ENCODE results near the gene GSTM3. TPM values are rescaled to one million over a fixed set of nuclear protein-coding genes. Genes with fewer than 3 reads are reported as not detected.

Gene GSTM3
- total and polyA plus RNA-seq, 8 donors: 32.2 to 350 (median 113) TPM

DNA sequence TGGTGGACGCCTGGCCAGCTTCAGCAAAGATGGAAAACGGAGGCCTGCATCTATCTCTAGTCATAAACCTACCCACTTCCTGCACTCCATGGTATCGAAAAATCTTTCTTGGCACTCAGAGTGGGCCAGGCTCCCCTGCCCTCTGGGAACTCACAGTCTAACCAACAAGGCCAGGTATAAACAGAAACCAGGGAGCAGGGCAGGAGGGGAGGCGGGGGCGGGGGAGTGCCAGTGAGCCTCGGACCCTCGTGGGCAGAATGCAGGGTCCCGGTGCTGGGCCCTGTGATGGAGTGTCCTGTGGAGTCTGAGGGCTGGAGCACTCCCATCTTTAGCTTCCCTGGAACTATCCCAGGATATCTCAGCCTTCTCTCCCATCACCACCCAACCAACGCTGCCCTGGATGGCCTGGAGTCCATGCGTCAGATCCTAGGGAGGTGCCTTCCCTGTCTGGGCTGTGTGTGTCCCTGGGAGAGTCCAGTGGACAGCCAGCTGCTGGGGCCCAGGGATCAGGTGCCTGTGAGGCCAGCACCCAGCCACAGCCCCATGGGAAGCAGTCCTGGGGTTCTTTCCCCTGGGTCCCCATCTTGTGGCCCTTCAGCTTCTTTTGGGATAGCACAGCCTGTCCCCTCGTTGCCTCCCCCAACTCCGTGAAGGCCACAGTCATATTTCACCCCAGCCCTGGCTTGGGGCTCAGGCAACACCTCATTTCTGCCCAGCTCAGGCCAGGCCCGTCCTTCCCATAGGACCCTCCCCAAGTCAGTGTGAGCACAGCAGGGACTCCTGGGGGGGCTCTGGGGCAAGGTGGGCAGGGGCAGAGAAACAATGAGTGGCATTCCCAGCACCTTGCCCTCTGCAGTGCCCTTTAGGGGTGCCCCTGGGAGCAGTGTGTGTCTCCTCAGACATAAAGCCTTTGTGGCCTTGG lies 24.0 kb upstream of the GSTM3 start:
- Histone ChIP-seq H3K9me3 (no peaks in the 10 kb centered on the region), H3K27ac (peak overlapping the region; percentile 65 to 89 (median 82)), H3K4me3 (no peak overlapping the region), H3K36me3 (peaks cover 0 to 11% (median 1%) of the 10 kb centered on the region in 4 donors), H3K4me1 (peaks cover 21 to 65% (median 33%) of the 10 kb centered on the region in 4 donors), H3K27me3 (no peaks in the 10 kb centered on the region)
- TF ChIP-seq POLR2A (IDR thresholded peaks at IDR 0.05) (no peak), EP300 (IDR thresholded peaks at IDR 0.05) (no peak), POLR2AphosphoS5 (IDR thresholded peaks at IDR 0.05) (no peak)
- TF ChIP-seq, protein P1, sequence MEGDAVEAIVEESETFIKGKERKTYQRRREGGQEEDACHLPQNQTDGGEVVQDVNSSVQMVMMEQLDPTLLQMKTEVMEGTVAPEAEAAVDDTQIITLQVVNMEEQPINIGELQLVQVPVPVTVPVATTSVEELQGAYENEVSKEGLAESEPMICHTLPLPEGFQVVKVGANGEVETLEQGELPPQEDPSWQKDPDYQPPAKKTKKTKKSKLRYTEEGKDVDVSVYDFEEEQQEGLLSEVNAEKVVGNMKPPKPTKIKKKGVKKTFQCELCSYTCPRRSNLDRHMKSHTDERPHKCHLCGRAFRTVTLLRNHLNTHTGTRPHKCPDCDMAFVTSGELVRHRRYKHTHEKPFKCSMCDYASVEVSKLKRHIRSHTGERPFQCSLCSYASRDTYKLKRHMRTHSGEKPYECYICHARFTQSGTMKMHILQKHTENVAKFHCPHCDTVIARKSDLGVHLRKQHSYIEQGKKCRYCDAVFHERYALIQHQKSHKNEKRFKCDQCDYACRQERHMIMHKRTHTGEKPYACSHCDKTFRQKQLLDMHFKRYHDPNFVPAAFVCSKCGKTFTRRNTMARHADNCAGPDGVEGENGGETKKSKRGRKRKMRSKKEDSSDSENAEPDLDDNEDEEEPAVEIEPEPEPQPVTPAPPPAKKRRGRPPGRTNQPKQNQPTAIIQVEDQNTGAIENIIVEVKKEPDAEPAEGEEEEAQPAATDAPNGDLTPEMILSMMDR (IDR thresholded peaks at IDR 0.05): no peak
- intact Hi-C loops (cut with DNase I; ENCODE audit: low total_unique reads): no loop called here
- WGBS, 5 donors: 88 to 95% (median 94%) methylated on average over 13 of the region's 13 CpGs
- DNase-seq: peak in 1 of 2 donors; percentile 24

DNA sequence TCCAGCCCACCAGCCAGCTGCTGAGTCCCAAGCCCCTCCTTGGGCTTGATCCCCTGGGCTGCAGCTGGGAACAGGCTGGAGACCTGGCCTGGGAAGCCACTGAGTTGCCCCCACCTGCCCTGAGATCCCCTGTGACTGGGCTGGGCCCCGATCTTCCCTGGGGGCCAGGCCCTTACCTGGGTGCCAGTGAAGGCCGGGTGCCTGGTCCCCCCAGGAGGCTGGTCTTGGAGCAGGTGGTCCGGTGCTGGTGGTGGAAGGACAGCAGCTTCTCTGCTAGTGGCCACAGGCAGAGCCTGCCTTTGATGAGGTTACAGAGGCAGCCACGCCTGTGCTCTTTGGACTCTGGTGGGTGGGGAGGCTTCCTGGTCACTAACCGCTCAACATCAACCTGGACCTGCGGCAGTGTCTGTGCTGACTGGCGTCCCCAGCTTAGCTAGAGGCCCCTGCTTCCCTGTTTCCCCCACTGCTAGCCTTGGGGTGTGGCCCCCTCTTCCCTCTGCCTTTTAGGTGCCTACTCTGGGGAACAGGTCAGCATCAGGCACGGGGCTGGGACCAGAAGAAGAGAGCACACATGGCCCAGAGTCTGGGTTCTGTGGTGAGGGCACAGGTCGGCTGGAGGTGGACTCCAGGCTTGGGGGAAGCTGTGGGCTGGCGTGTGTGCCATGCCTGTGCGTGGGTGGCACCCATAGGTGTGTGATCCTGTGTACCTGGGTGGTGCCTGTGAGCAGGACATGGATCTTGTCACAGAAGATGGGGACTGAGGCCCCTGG lies 23.0 kb upstream of the GSTM3 start, which contains the start of gene EPS8L3:
EPS8L3 (minus strand) TSS at position 278 of the 770 bp plus-strand sequence. CDS start 2,174 bp downstream, outside the sequence.
- TF ChIP-seq EP300 (IDR thresholded peaks at IDR 0.05) (no peak), POLR2AphosphoS5 (IDR thresholded peaks at IDR 0.05) (peak in 2 of 3 donors; percentile 80 to 81), POLR2A (IDR thresholded peaks at IDR 0.05) (peak in 1 of 4 donors; percentile 41)
- Histone ChIP-seq H3K9me3 (no peaks in the 10 kb centered on the region), H3K27me3 (no peaks in the 10 kb centered on the region), H3K4me3 (peak within 1 kb of the TSS in 3 of 4 donors; percentile 33 to 45 (median 36)), H3K36me3 (peaks cover 0 to 21% (median 6%) of the 10 kb centered on the region in 4 donors), H3K4me1 (peaks cover 21 to 65% (median 33%) of the 10 kb centered on the region in 4 donors), H3K27ac (peak within 1 kb of the TSS; percentile 65 to 89 (median 83))
- DNase-seq: peak; percentile 80 to 92
- WGBS, 5 donors: 31 to 76% (median 42%) methylated on average over 4 to 11 of the region's 11 CpGs
- intact Hi-C loops (cut with DNase I; ENCODE audit: low total_unique reads): no loop called here

DNA sequence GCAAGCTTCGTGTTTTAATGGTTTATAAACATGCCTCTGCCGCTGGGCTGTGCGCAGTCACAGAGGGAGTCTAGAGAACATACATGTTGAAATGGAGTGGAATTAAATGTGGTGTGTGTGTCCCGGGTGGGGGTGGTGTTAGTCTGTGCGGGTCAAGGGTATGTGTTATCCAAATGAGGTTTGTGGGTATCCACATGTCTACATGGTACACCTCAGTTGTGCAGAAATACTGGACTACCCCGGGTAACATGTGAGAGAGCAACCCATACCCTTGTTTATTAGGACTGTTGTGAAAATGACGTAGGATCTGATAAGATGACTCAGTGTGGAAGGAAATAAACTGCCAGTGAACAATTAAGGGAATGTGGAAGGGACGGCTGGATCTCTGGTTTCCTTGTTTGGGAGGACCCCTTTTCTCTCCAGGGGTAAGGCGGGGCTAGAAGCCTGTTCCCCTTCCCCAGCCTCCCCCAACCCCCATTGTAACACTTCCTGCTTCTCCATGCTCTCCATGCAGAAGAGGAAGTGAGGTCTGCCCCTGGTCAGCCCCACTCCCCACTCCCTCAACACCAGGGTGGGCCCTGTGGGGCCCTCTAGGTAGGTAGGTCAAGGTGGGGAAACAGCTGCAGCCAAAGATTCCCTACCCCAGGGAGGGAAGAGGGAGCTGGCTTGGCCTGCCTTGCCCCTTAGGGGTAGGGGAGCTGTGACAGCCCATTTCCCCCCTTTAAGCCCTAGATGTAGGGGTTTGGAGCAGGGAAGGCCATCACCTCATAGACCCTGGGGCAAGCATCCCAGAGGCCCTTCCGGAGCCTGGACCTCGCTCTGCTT lies 22.2 kb upstream of the GSTM3 start:
- Histone ChIP-seq H3K4me1 (peaks cover 21 to 65% (median 33%) of the 10 kb centered on the region in 4 donors), H3K27me3 (no peaks in the 10 kb centered on the region), H3K9me3 (no peaks in the 10 kb centered on the region), H3K4me3 (peak overlapping the region in 3 of 4 donors; percentile 33 to 45 (median 36)), H3K27ac (peak overlapping the region; percentile 65 to 89 (median 83)), H3K36me3 (peaks cover 0 to 29% (median 10%) of the 10 kb centered on the region in 4 donors)
- DNase-seq: peak; percentile 35 to 77
- intact Hi-C loops (cut with DNase I; ENCODE audit: low total_unique reads): no loop called here
- TF ChIP-seq POLR2A (IDR thresholded peaks at IDR 0.05) (no peak), POLR2AphosphoS5 (IDR thresholded peaks at IDR 0.05) (peak in 1 of 3 donors; percentile 57)
- 61 to 74% (median 69%) methylated on average over 9 to 11 of the region's 11 CpGs for WGBS, 5 donors

DNA sequence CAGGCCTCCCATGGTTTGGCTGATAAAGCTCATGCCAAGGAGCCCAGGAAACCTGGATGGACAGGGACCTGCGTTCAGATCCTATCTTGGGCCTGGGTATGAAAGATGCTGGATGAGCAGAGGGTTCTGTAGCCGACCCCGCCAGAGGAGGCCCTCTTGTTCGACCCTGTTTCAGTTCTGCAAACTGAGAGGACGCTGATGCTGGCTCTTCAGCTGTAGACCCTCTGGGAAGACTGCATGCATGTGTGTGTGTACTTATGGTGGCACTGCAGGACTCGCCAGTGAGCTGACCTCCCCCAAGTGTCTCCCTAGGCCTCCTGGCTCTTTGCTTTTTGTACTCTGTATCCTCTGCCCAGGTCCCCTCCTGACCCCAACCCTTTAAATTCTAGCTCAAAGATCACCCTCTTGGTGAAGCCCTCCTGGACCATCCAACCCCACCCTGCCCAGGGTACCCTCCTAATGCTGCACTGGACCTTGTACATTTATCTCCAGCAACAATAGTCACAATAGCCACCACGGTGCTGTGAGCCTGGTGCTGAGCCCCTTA lies 21.3 kb upstream of the GSTM3 start:
- Histone ChIP-seq H3K36me3 (peaks cover 0 to 38% (median 11%) of the 10 kb centered on the region in 4 donors), H3K27ac (peak overlapping the region in 2 of 5 donors; percentile 7 to 89), H3K4me1 (peaks cover 21 to 56% (median 33%) of the 10 kb centered on the region in 4 donors), H3K4me3 (peak overlapping the region in 2 of 4 donors; percentile 33 to 45), H3K27me3 (no peaks in the 10 kb centered on the region), H3K9me3 (no peaks in the 10 kb centered on the region)
- intact Hi-C loops (cut with DNase I; ENCODE audit: low total_unique reads): no loop called here
- TF ChIP-seq, protein P1 (IDR thresholded peaks at IDR 0.05): no peak
- TF ChIP-seq POLR2AphosphoS5 (IDR thresholded peaks at IDR 0.05): no peak
- TF ChIP-seq EP300 (IDR thresholded peaks at IDR 0.05): no peak
- no peak for TF ChIP-seq POLR2A (IDR thresholded peaks at IDR 0.05)
- 81 to 91% (median 87%) methylated on average over 7 of the region's 7 CpGs for WGBS, 5 donors
- DNase-seq: peak in 1 of 2 donors; percentile 6

Measured in stomach (tissue), 9 donors.